Mucosa of rectum (tissue), 2 donors: ENCODE data around the gene LGI1.
A peak's percentile ranks its signal among the peaks of the same experiment; 100 is the strongest.

Source experiments
- H3K27ac ChIP-seq, 2 donors: one replicate each; pipeline ENCODE4 v1.7.0; 2013; ENCODE audit warnings: inconsistent platforms in 2 of 2, low read depth in 2 of 2, low read length in 2 of 2
- H3K27me3 ChIP-seq, 2 donors: one replicate each; pipeline ENCODE4 v1.7.0; 2013; ENCODE audit warnings: low read length in 2 of 2; ENCODE audit not compliant: control insufficient read depth in 2 of 2, insufficient read depth in 2 of 2
- H3K36me3 ChIP-seq, 2 donors: one replicate each; pipeline ENCODE4 v1.7.0; 2013; ENCODE audit warnings: low read length in 2 of 2; ENCODE audit not compliant: control insufficient read depth in 2 of 2, insufficient read depth in 2 of 2
- H3K4me1 ChIP-seq, 2 donors: one replicate each; pipeline ENCODE4 v1.7.0; 2013; ENCODE audit warnings: low read length in 2 of 2, mild to moderate bottlenecking in 1 of 2; ENCODE audit not compliant: control insufficient read depth in 2 of 2, insufficient read depth in 2 of 2
- H3K4me3 ChIP-seq, 2 donors: one replicate each; pipeline ENCODE4 v1.7.0; 2013; ENCODE audit warnings: low read length in 2 of 2
- H3K9ac ChIP-seq, 2 donors: one replicate each; pipeline ENCODE4 v1.7.0; 2013; ENCODE audit warnings: low read length in 2 of 2, low read depth in 1 of 2, mild to moderate bottlenecking in 1 of 2
- H3K9me3 ChIP-seq, 2 donors: one replicate each; pipeline ENCODE4 v1.7.0; 2013; ENCODE audit warnings: low read length in 2 of 2; ENCODE audit not compliant: control insufficient read depth in 2 of 2
- donor health status: healthy.
- donor health status: Normal muscosa, but diverticular disease.

LGI1 gene

GRCh38 chr10:93757801-93758507, at the start of gene LGI1:
TSS of gene LGI1 (plus strand) at chr10:93757936. CDS start at chr10:93758145, 209 bp downstream.
- H3K9me3 ChIP-seq: no peaks in the 10 kb centered on the region
- peaks cover 0 to 2% of the 10 kb centered on the region in 2 donors for H3K4me1 ChIP-seq
- H3K27ac ChIP-seq: no peak within 1 kb of the TSS
- H3K36me3 ChIP-seq: no peaks in the 10 kb centered on the region
- H3K9ac ChIP-seq: no peak within 1 kb of the TSS
- H3K4me3 ChIP-seq: peak within 1 kb of the TSS in 1 of 2 donors; percentile 26
- H3K27me3 ChIP-seq: peaks cover 0 to 3% of the 10 kb centered on the region in 2 donors

GRCh38 chr10:93710333-93710909, 47.3 kb upstream of the LGI1 start:
- no peaks in the 10 kb centered on the region for H3K4me1 ChIP-seq
- H3K27ac ChIP-seq: no peak overlapping the region
- H3K9ac ChIP-seq: no peak overlapping the region
- H3K27me3 ChIP-seq: no peaks in the 10 kb centered on the region
- no peaks in the 10 kb centered on the region for H3K9me3 ChIP-seq
- H3K4me3 ChIP-seq: no peak overlapping the region
- H3K36me3 ChIP-seq: no peaks in the 10 kb centered on the region

GRCh38 chr10:93711891-93712290, 45.8 kb upstream of the LGI1 start:
- no peak overlapping the region for H3K4me3 ChIP-seq
- no peaks in the 10 kb centered on the region for H3K9me3 ChIP-seq
- no peak overlapping the region for H3K27ac ChIP-seq
- no peaks in the 10 kb centered on the region for H3K36me3 ChIP-seq
- H3K9ac ChIP-seq: no peak overlapping the region
- H3K27me3 ChIP-seq: no peaks in the 10 kb centered on the region
- H3K4me1 ChIP-seq: no peaks in the 10 kb centered on the region

- Histone ChIP-seq H3K4me3 (no peak overlapping the region), H3K9me3 (no peaks in the 10 kb centered on the region), H3K27me3 (no peaks in the 10 kb centered on the region), H3K9ac (no peak overlapping the region), H3K4me1 (no peaks in the 10 kb centered on the region), H3K27ac (no peak overlapping the region), H3K36me3 (no peaks in the 10 kb centered on the region)
Measured at GRCh38 chr10:93712593-93712992, 45.1 kb upstream of the LGI1 start.

GRCh38 chr10:93715345-93715744, 42.4 kb upstream of the LGI1 start:
- no peaks in the 10 kb centered on the region for H3K9me3 ChIP-seq
- no peak overlapping the region for H3K27ac ChIP-seq
- no peak overlapping the region for H3K4me3 ChIP-seq
- no peaks in the 10 kb centered on the region for H3K4me1 ChIP-seq
- H3K36me3 ChIP-seq: no peaks in the 10 kb centered on the region
- no peak overlapping the region for H3K9ac ChIP-seq
- H3K27me3 ChIP-seq: no peaks in the 10 kb centered on the region

- H3K27me3 ChIP-seq: no peaks in the 10 kb centered on the region
- H3K4me3 ChIP-seq: no peak overlapping the region
- no peak overlapping the region for H3K27ac ChIP-seq
- no peaks in the 10 kb centered on the region for H3K36me3 ChIP-seq
- no peak overlapping the region for H3K9ac ChIP-seq
- no peaks in the 10 kb centered on the region for H3K9me3 ChIP-seq
- H3K4me1 ChIP-seq: no peaks in the 10 kb centered on the region
Measured at GRCh38 chr10:93716766-93717165, 41.0 kb upstream of the LGI1 start.

- no peak overlapping the region for H3K27ac ChIP-seq
- no peaks in the 10 kb centered on the region for H3K27me3 ChIP-seq
- H3K9me3 ChIP-seq: no peaks in the 10 kb centered on the region
- no peak overlapping the region for H3K4me3 ChIP-seq
- H3K4me1 ChIP-seq: no peaks in the 10 kb centered on the region
- no peaks in the 10 kb centered on the region for H3K36me3 ChIP-seq
- no peak overlapping the region for H3K9ac ChIP-seq
Measured at GRCh38 chr10:93718937-93719725, 38.6 kb upstream of the LGI1 start.

GRCh38 chr10:93719901-93720300, 37.8 kb upstream of the LGI1 start:
- H3K4me1 ChIP-seq: no peaks in the 10 kb centered on the region
- H3K9me3 ChIP-seq: no peaks in the 10 kb centered on the region
- no peak overlapping the region for H3K27ac ChIP-seq
- H3K4me3 ChIP-seq: no peak overlapping the region
- no peak overlapping the region for H3K9ac ChIP-seq
- H3K36me3 ChIP-seq: no peaks in the 10 kb centered on the region
- peaks cover 0 to 3% of the 10 kb centered on the region in 2 donors for H3K27me3 ChIP-seq

GRCh38 chr10:93722550-93722949, 35.2 kb upstream of the LGI1 start:
- no peaks in the 10 kb centered on the region for H3K4me1 ChIP-seq
- no peak overlapping the region for H3K27ac ChIP-seq
- no peak overlapping the region for H3K9ac ChIP-seq
- no peak overlapping the region for H3K4me3 ChIP-seq
- H3K36me3 ChIP-seq: no peaks in the 10 kb centered on the region
- no peaks in the 10 kb centered on the region for H3K9me3 ChIP-seq
- peaks cover 0 to 6% of the 10 kb centered on the region in 2 donors for H3K27me3 ChIP-seq

GRCh38 chr10:93723153-93723552, 34.6 kb upstream of the LGI1 start:
- Histone ChIP-seq H3K9me3 (no peaks in the 10 kb centered on the region), H3K27me3 (peaks cover 0 to 6% of the 10 kb centered on the region in 2 donors), H3K9ac (no peak overlapping the region), H3K36me3 (no peaks in the 10 kb centered on the region), H3K27ac (no peak overlapping the region), H3K4me1 (no peaks in the 10 kb centered on the region), H3K4me3 (no peak overlapping the region)
